Measurements from ENCODE around the gene TRMT112. TPM values are rescaled to one million over a fixed set of nuclear protein-coding genes. Genes with fewer than 3 reads are reported as not detected.

The TRMT112 gene
- total and polyA plus RNA-seq, 2 donors (not counting 1 experiment from before 2014, with no cell fraction given): 161 to 248 TPM

DNA sequence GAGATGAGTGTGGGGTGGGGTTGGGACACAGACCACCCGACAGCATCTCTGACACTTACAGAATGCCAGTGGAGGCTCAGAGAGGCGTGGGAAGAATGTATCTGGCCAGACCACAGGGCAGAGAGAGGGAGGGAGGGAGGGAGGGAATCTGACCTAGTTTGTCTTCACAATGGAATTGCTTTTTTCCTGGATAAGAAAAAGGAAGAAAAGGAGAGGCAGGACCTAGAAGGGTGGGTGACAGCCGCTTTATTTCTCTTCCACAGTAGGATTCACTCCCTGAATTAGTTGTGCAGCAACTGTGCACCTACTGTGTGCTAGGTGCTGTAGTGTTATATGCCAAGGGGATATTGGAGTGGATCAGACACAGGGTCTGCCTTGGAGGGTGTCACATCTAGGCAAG, 22.6 kb downstream of the TRMT112 start:
- Histone ChIP-seq H3K79me2 (ENCODE audit: control insufficient read depth, insufficient read depth, low read length) (no peaks in the 10 kb centered on the region), H3K27ac (ENCODE audit: insufficient read depth, low read length) (no peak overlapping the region), H3K4me3 (replicated peaks in 1 of 4; ENCODE audit: control extremely low read depth in 1 of 4, insufficient read depth in 1 of 4, low read depth in 3 of 4, low read length in 4 of 4) (no peak overlapping the region), H4K20me1 (ENCODE audit: control insufficient read depth, extremely low read depth, insufficient read depth, low read length) (no peaks in the 10 kb centered on the region), H3K36me3 (ENCODE audit: control insufficient read depth, insufficient read depth, low read length) (no peaks in the 10 kb centered on the region), H3K9me3 (ENCODE audit: control insufficient read depth, insufficient read depth, low read depth, low read length) (no peaks in the 10 kb centered on the region), H3K9ac (ENCODE audit: insufficient read depth, low read length) (no peak overlapping the region), H3K4me1 (ENCODE audit: control insufficient read depth, extremely low read depth, insufficient read depth, low read length) (no peaks in the 10 kb centered on the region), H3K27me3 (ENCODE audit: control insufficient read depth, insufficient read depth, low read length) (peaks cover 73% of the 10 kb centered on the region), H2AFZ (ENCODE audit: low read length) (no peak overlapping the region), H3K4me2 (ENCODE audit: extremely low read depth, insufficient read depth, low read length) (no peak overlapping the region)
- TF ChIP-seq, protein P1, sequence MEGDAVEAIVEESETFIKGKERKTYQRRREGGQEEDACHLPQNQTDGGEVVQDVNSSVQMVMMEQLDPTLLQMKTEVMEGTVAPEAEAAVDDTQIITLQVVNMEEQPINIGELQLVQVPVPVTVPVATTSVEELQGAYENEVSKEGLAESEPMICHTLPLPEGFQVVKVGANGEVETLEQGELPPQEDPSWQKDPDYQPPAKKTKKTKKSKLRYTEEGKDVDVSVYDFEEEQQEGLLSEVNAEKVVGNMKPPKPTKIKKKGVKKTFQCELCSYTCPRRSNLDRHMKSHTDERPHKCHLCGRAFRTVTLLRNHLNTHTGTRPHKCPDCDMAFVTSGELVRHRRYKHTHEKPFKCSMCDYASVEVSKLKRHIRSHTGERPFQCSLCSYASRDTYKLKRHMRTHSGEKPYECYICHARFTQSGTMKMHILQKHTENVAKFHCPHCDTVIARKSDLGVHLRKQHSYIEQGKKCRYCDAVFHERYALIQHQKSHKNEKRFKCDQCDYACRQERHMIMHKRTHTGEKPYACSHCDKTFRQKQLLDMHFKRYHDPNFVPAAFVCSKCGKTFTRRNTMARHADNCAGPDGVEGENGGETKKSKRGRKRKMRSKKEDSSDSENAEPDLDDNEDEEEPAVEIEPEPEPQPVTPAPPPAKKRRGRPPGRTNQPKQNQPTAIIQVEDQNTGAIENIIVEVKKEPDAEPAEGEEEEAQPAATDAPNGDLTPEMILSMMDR (conservative IDR thresholded peaks at IDR 0.05 in 1 of 2, IDR thresholded peaks at IDR 0.05 in 1 of 2; ENCODE audit: low read depth in 1 of 2, low read length in 2 of 2): no peak
- TF ChIP-seq EZH2 (IDR thresholded peaks at IDR 0.05; ENCODE audit: low read length, missing control alignments): peak; percentile 65
- DNase-seq (ENCODE audit: low read depth in 2 of 2): peak in 1 of 2 donors; percentile 44

DNA sequence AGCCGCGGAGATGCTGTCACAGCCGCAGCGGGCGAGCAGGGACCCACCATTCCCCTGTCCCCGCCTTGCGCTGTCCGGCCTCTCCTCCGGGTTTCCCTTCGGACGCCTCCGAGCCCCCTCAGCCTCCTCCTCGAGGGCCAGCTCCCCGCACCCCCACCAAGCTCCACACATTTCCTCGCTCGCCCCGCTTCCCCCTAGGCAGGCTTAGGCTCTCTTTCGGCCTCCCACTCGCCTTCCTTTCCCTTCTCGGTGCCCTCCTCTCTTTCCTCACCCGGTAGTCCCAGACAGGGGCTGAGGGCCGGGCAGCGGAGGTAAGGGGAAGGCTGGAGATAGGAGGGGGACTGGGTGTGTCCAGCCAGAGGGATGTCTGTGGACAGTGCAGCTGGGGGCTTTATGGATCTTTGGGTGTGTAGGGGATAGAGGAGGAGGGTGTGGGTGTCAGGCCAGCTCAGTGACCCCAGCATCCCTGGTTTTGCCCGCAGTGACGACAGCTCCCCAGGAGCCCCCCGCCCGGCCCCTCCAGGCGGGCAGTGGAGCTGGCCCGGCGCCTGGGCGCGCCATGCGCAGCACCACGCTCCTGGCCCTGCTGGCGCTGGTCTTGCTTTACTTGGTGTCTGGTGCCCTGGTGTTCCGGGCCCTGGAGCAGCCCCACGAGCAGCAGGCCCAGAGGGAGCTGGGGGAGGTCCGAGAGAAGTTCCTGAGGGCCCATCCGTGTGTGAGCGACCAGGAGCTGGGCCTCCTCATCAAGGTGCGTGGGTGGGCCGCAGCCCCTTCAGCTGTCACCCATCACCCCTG, 24.7 kb downstream of the TRMT112 start:
- TF ChIP-seq EZH2 (IDR thresholded peaks at IDR 0.05; ENCODE audit: low read length, missing control alignments): peak; percentile 45
- TF ChIP-seq, protein P1 (conservative IDR thresholded peaks at IDR 0.05 in 1 of 2, IDR thresholded peaks at IDR 0.05 in 1 of 2; ENCODE audit: low read depth in 1 of 2, low read length in 2 of 2): no peak
- peak overlapping the region; percentile 51 for H3K4me2 ChIP-seq (ENCODE audit: extremely low read depth, insufficient read depth, low read length)
- DNase-seq (ENCODE audit: low read depth in 2 of 2): no peak
- peak overlapping the region in 1 of 4 experiments; percentile 30 for H3K4me3 ChIP-seq (replicated peaks in 1 of 4; ENCODE audit: control extremely low read depth in 1 of 4, insufficient read depth in 1 of 4, low read depth in 3 of 4, low read length in 4 of 4)
- H3K27ac ChIP-seq (ENCODE audit: insufficient read depth, low read length): no peak overlapping the region
- H3K9ac ChIP-seq (ENCODE audit: insufficient read depth, low read length): no peak overlapping the region
- H4K20me1 ChIP-seq (ENCODE audit: control insufficient read depth, extremely low read depth, insufficient read depth, low read length): no peaks in the 10 kb centered on the region
- peaks cover 58% of the 10 kb centered on the region for H3K27me3 ChIP-seq (ENCODE audit: control insufficient read depth, insufficient read depth, low read length)
- no peak overlapping the region for H2AFZ ChIP-seq (ENCODE audit: low read length)
- no peaks in the 10 kb centered on the region for H3K36me3 ChIP-seq (ENCODE audit: control insufficient read depth, insufficient read depth, low read length)
- no peaks in the 10 kb centered on the region for H3K79me2 ChIP-seq (ENCODE audit: control insufficient read depth, insufficient read depth, low read length)
- H3K4me1 ChIP-seq (ENCODE audit: control insufficient read depth, extremely low read depth, insufficient read depth, low read length): no peaks in the 10 kb centered on the region
- H3K9me3 ChIP-seq (ENCODE audit: control insufficient read depth, insufficient read depth, low read depth, low read length): no peaks in the 10 kb centered on the region

- Histone ChIP-seq H3K27me3 (ENCODE audit: control insufficient read depth, insufficient read depth, low read length) (peaks cover 50% of the 10 kb centered on the region), H4K20me1 (ENCODE audit: control insufficient read depth, extremely low read depth, insufficient read depth, low read length) (no peaks in the 10 kb centered on the region), H3K79me2 (ENCODE audit: control insufficient read depth, insufficient read depth, low read length) (no peaks in the 10 kb centered on the region), H2AFZ (ENCODE audit: low read length) (no peak overlapping the region), H3K27ac (ENCODE audit: insufficient read depth, low read length) (no peak overlapping the region), H3K9ac (ENCODE audit: insufficient read depth, low read length) (no peak overlapping the region), H3K4me1 (ENCODE audit: control insufficient read depth, extremely low read depth, insufficient read depth, low read length) (no peaks in the 10 kb centered on the region), H3K4me3 (replicated peaks in 1 of 4; ENCODE audit: control extremely low read depth in 1 of 4, insufficient read depth in 1 of 4, low read depth in 3 of 4, low read length in 4 of 4) (peak overlapping the region in 1 of 4 experiments; percentile 30), H3K9me3 (ENCODE audit: control insufficient read depth, insufficient read depth, low read depth, low read length) (no peaks in the 10 kb centered on the region), H3K4me2 (ENCODE audit: extremely low read depth, insufficient read depth, low read length) (peak overlapping the region; percentile 51), H3K36me3 (ENCODE audit: control insufficient read depth, insufficient read depth, low read length) (no peaks in the 10 kb centered on the region)
- TF ChIP-seq, protein P1 (conservative IDR thresholded peaks at IDR 0.05 in 1 of 2, IDR thresholded peaks at IDR 0.05 in 1 of 2; ENCODE audit: low read depth in 1 of 2, low read length in 2 of 2): no peak
- peak; percentile 89 for TF ChIP-seq EZH2 (IDR thresholded peaks at IDR 0.05; ENCODE audit: low read length, missing control alignments)
- no peak for DNase-seq (ENCODE audit: low read depth in 2 of 2)
These were observed 25.5 kb downstream of the TRMT112 start for GRCh38 chr11:64291752-64292459.
